AG10803 (cell line): ENCODE data around the gene BTRC.
"Not testable (repeated sequence)": the region's sequence is repeated elsewhere in the genome, so short reads cannot be mapped to it uniquely, and the experiment has no call there.

Experiments
- DNase-seq: peaks from one replicate; pipeline ENCODE4 v3.0.0; 2010; ENCODE audit warnings: low read depth
- H3K4me3 ChIP-seq: 2 replicates; pipeline ENCODE4 v1.5.1; 2011; ENCODE audit warnings: mild to moderate bottlenecking, low read length, control low read depth
- TF ChIP-seq, protein P1 (sequence below): conservative IDR thresholded peaks from 2 replicates; pipeline ENCODE4 v1.5.1; 2011; ENCODE audit warnings: mild to moderate bottlenecking, low read length, control low read depth, inconsistent platforms

BTRC gene

DNA sequence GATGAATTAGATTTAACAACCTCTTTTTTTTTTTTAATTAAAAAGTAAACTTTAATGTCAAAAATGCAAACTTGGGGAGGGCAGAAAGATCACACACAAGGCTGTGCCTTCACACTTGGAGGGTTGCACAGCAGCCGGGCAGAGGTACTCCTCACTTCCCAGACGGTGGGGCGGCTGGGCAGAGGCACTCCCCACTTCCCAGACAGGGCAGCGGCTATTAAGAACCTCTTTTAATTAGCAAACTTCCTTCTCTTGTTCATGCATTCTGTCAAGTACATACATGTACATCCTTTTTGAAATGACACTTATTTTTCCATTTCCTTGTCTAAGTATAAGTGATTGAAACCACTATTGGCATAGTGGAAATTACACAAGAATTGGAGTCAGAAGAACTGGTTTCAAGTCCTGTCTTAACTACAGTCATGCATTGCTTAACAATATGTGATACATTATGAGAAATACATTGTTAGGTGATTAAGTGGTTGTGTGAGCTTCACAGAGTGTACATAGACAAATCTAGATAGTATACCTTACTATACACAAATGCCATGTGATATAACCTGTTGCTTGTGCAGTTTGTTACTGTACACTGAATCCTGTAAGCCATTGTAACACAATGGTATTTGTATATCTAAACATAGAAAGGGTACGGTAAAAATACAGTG, 26.5 kb downstream of the BTRC start:
- no peak overlapping the region for H3K4me3 ChIP-seq
- TF ChIP-seq, protein P1, sequence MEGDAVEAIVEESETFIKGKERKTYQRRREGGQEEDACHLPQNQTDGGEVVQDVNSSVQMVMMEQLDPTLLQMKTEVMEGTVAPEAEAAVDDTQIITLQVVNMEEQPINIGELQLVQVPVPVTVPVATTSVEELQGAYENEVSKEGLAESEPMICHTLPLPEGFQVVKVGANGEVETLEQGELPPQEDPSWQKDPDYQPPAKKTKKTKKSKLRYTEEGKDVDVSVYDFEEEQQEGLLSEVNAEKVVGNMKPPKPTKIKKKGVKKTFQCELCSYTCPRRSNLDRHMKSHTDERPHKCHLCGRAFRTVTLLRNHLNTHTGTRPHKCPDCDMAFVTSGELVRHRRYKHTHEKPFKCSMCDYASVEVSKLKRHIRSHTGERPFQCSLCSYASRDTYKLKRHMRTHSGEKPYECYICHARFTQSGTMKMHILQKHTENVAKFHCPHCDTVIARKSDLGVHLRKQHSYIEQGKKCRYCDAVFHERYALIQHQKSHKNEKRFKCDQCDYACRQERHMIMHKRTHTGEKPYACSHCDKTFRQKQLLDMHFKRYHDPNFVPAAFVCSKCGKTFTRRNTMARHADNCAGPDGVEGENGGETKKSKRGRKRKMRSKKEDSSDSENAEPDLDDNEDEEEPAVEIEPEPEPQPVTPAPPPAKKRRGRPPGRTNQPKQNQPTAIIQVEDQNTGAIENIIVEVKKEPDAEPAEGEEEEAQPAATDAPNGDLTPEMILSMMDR = no peak
- no peak for DNase-seq

DNA sequence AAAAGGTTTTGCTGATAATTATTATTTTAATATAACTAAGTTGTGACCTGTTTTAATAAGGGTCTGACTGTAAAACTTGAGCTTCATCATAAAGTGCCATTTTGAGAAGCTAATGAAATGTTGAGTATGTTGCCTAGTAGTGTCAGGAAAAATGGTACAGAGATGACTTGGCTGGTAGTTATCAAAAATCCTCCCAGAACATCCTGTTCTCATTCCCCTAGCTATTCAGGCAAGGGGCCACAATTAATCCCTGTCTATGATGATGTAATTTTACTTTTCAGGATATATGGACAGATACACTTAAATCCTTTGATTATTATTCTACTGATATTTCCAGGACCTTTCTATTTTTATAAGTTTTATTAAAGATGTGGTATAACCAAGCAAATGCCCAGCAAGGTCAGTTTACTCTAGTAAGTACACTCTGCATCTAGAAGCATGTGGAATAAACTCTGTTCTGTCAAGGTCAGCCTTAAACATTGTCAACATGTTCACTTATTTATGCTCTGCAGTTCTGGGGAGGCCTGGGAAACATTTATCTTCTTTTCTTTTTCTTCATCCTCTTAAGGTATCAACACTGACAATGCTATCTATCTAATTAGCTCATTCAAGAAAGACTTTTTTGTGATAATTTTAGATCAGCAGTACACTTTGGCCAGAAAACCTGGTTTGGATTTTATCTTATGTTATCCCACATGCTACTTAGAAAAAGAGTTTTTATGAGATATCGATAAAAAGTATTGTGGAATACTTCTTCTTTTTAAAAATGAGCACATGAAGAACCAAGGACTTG, 32.1 kb downstream of the BTRC start:
- no peak overlapping the region for H3K4me3 ChIP-seq
- DNase-seq = no peak
- TF ChIP-seq, protein P1 = no peak

DNA sequence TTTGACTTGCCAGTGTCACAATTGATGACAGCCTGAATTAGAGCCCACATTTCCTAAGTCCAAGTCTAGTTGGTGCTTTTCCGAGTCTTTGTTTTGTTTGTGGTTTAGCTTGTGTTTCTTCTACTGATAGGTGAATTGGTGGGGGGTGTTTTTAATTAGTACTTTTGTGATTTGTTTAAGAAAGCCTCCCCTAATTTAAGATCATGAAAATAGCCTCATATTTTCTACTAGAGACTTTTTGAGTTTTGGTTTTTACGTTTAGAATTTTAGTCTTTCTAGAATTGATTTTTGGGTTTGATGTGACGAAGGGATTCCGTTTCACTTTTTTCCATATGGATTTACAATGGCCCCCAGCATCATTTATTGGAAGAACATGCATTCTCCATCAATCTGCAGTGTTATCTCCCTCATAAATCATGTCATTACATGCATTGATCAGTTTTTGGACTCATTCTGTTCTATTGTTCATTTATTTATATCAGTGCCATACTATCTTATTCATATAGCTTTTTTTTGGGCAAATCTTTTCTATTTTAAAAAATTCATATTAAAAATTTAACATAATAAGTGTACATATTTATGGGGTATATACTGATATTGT, 32.8 kb downstream of the BTRC start:
- DNase-seq = no peak
- TF ChIP-seq, protein P1 = no peak
- H3K4me3 ChIP-seq = no peak overlapping the region

DNA sequence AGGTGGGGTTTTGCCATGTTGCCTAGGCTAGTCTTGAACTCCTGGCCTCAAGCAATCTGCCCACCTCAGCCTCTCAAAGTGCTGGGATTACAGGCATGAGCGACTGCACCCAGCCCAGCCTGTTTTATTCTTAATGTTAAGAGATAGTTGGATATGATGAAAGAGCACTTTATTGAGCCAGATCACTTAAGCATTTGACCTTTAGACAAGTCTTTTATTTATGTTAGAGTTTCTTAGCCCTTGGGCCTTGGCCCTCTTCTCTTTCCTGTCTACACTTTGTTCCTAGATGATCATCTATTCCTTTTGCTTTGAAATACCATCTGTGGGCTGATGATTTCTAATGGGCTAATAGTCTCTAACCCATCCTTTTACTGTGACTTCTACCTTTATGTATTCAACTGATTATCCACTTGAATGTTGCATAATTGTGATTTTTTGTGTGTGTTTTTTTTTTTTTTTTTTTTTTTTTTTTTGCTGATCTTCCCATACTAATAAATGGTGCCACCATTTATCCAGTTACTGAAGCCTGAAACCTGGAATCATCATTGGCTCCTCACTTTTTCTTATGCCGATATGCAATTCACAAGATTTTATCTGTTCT, 34.8 kb downstream of the BTRC start:
- no peak for DNase-seq
- no peak overlapping the region for H3K4me3 ChIP-seq
- TF ChIP-seq, protein P1 = no peak

DNA sequence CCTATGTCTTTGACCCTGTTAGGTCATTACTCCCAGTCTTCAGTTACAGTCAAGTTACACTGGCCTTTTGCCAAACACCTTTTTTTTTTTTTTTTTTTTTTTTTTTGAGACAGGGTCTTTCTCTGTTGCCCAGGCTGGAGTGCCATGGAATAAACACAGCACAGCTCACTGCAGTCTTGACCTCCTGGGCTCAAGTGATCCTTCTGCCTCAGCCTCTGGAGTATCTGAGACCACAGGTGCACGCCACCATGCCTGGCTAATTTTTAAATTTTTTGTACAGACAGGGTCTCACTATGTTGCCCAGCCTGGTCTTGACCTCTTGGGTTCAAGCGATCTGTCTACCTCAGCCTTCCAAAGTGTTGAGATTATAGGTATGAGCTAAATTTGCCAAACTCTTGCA, 35.6 kb downstream of the BTRC start:
- not testable (repeated sequence) for H3K4me3 ChIP-seq, DNase-seq

DNA sequence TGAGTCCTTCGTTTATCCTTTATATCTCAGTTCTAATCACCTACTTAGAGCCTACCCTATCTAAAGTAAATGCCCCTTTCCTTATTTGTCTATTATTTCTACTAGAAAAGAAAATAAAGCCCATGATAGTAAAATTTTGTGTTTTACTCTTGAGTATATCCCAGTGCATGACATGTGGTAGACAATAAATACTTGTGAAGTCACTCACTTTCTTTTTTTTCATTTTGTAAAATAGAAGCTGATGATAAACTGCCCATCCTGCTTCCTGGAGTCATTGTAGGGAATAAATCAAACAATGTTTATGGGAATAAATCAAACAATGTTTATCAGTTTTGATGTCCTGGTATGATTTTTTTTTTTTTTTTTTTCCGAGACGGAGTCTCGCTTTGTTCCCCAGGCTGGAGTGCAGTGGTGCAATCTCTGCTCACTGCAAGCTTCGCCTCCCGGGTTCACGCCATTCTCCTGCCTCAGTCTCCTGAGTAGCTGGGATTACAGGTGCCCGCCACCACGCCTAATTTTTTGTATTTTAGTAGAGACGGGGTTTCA, 36.1 kb downstream of the BTRC start:
- TF ChIP-seq, protein P1 = no peak
- no peak for DNase-seq
- no peak overlapping the region for H3K4me3 ChIP-seq

DNA sequence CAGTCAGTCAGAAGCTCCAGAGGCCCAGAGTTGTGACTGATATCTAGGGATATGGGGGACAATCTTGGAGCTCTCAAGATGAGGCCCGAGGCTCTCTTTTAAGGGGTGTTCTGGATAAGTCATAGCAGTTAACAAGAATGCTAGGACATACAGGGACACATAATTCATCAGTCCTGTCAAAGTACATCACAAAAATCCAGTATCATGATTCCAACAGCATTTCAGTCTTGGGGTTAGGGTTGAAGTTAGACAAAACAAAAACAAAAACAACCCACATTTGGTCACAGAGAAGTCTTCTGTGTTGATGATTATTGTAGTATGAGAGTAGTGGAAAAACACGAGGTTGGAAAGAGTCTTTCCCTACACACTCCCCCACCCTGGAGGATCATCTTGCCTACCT, 39.4 kb downstream of the BTRC start:
- DNase-seq = no peak
- TF ChIP-seq, protein P1 = no peak
- H3K4me3 ChIP-seq = no peak overlapping the region
